ENCODE data around the gene C10orf71.

C10orf71 gene

DNA sequence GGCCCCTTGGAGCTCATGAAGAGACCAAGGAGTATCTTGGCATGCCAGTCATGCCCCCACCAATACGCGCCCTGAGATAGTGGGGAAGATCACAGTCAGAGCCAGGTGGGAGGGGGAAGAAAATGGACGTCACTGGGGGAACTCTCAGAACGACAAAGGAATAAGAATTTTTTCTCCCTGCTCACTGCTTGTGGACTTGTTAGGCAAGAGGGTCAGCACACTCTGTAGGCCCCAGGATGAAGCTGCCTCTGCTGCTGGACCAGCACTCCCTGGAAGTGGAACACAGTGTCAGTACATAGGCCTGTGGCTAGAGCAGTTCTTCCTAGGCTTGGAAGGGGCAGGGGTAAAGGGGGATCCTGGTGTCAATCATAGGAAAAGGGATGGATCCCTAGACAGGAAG, 50.4 kb downstream of the C10orf71 start:
- TF ChIP-seq, protein P1, sequence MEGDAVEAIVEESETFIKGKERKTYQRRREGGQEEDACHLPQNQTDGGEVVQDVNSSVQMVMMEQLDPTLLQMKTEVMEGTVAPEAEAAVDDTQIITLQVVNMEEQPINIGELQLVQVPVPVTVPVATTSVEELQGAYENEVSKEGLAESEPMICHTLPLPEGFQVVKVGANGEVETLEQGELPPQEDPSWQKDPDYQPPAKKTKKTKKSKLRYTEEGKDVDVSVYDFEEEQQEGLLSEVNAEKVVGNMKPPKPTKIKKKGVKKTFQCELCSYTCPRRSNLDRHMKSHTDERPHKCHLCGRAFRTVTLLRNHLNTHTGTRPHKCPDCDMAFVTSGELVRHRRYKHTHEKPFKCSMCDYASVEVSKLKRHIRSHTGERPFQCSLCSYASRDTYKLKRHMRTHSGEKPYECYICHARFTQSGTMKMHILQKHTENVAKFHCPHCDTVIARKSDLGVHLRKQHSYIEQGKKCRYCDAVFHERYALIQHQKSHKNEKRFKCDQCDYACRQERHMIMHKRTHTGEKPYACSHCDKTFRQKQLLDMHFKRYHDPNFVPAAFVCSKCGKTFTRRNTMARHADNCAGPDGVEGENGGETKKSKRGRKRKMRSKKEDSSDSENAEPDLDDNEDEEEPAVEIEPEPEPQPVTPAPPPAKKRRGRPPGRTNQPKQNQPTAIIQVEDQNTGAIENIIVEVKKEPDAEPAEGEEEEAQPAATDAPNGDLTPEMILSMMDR (IDR thresholded peaks at IDR 0.05; ENCODE audit: borderline replicate concordance, extremely low read depth, low read length, poor library complexity, severe bottlenecking): no peak
- no peak for TF ChIP-seq EZH2 (IDR thresholded peaks at IDR 0.05; ENCODE audit: borderline replicate concordance, low read depth, low read length, severe bottlenecking)
- no peak for DNase-seq
- ATAC-seq (ENCODE audit: insufficient read depth, low read depth): no peak
- H3K4me2 ChIP-seq (ENCODE audit: insufficient read depth, low read length): no peak overlapping the region
- no peak overlapping the region for H3K9ac ChIP-seq (ENCODE audit: low read depth, low read length)
- H3K27ac ChIP-seq (ENCODE audit: low read length): no peak overlapping the region
- H3K79me2 ChIP-seq (ENCODE audit: insufficient read depth, low read length): no peaks in the 10 kb centered on the region
- no peaks in the 10 kb centered on the region for H3K4me1 ChIP-seq (ENCODE audit: insufficient read depth, low read length)
- no peak overlapping the region for H2AFZ ChIP-seq (ENCODE audit: low read depth, low read length)
- no peaks in the 10 kb centered on the region for H3K36me3 ChIP-seq (ENCODE audit: insufficient read depth, low read length)
- H4K20me1 ChIP-seq (ENCODE audit: insufficient read depth, low read length): no peaks in the 10 kb centered on the region
- H3K9me3 ChIP-seq (ENCODE audit: insufficient read depth, low read length, severe bottlenecking): peaks cover 5% of the 10 kb centered on the region
- H3K27me3 ChIP-seq (ENCODE audit: insufficient read depth, low read length, poor library complexity): no peaks in the 10 kb centered on the region
- no peak overlapping the region for H3K4me3 ChIP-seq (ENCODE audit: low read depth in 1 of 2, low read length in 2 of 2)

- Histone ChIP-seq H2AFZ (ENCODE audit: low read depth, low read length) (no peak overlapping the region), H3K9me3 (ENCODE audit: insufficient read depth, low read length, severe bottlenecking) (peaks cover 5% of the 10 kb centered on the region), H3K27ac (ENCODE audit: low read length) (no peak overlapping the region), H3K9ac (ENCODE audit: low read depth, low read length) (no peak overlapping the region), H3K79me2 (ENCODE audit: insufficient read depth, low read length) (no peaks in the 10 kb centered on the region), H4K20me1 (ENCODE audit: insufficient read depth, low read length) (no peaks in the 10 kb centered on the region), H3K27me3 (ENCODE audit: insufficient read depth, low read length, poor library complexity) (no peaks in the 10 kb centered on the region), H3K36me3 (ENCODE audit: insufficient read depth, low read length) (no peaks in the 10 kb centered on the region), H3K4me1 (ENCODE audit: insufficient read depth, low read length) (no peaks in the 10 kb centered on the region), H3K4me3 (ENCODE audit: low read depth in 1 of 2, low read length in 2 of 2) (no peak overlapping the region), H3K4me2 (ENCODE audit: insufficient read depth, low read length) (no peak overlapping the region)
- no peak for TF ChIP-seq EZH2 (IDR thresholded peaks at IDR 0.05; ENCODE audit: borderline replicate concordance, low read depth, low read length, severe bottlenecking)
- TF ChIP-seq, protein P1 (IDR thresholded peaks at IDR 0.05; ENCODE audit: borderline replicate concordance, extremely low read depth, low read length, poor library complexity, severe bottlenecking): no peak
- ATAC-seq (ENCODE audit: insufficient read depth, low read depth) (no peak), DNase-seq (no peak)
Measured at GRCh38 chr10:49350138-49350537, 51.2 kb downstream of the C10orf71 start.

- Histone ChIP-seq H3K4me3 (ENCODE audit: low read depth in 1 of 2, low read length in 2 of 2) (no peak overlapping the region), H3K27ac (ENCODE audit: low read length) (no peak overlapping the region), H3K4me2 (ENCODE audit: insufficient read depth, low read length) (no peak overlapping the region), H3K79me2 (ENCODE audit: insufficient read depth, low read length) (no peaks in the 10 kb centered on the region), H3K36me3 (ENCODE audit: insufficient read depth, low read length) (no peaks in the 10 kb centered on the region), H2AFZ (ENCODE audit: low read depth, low read length) (no peak overlapping the region), H4K20me1 (ENCODE audit: insufficient read depth, low read length) (no peaks in the 10 kb centered on the region), H3K9ac (ENCODE audit: low read depth, low read length) (no peak overlapping the region), H3K9me3 (ENCODE audit: insufficient read depth, low read length, severe bottlenecking) (peaks cover 5% of the 10 kb centered on the region), H3K4me1 (ENCODE audit: insufficient read depth, low read length) (no peaks in the 10 kb centered on the region), H3K27me3 (ENCODE audit: insufficient read depth, low read length, poor library complexity) (no peaks in the 10 kb centered on the region)
- DNase-seq (no peak), ATAC-seq (ENCODE audit: insufficient read depth, low read depth) (no peak)
- no peak for TF ChIP-seq EZH2 (IDR thresholded peaks at IDR 0.05; ENCODE audit: borderline replicate concordance, low read depth, low read length, severe bottlenecking)
- TF ChIP-seq, protein P1 (IDR thresholded peaks at IDR 0.05; ENCODE audit: borderline replicate concordance, extremely low read depth, low read length, poor library complexity, severe bottlenecking): no peak
Measured at GRCh38 chr10:49350846-49351532, 52.0 kb downstream of the C10orf71 start.
